ENCODE measurements around the gene PAQR4. TPM values are rescaled to one million over a fixed set of nuclear protein-coding genes. Genes with fewer than 3 reads are reported as not detected.

Gene PAQR4
- total RNA-seq, 2 donors from 2014 or later, result 30.5 to 32.0 TPM

DNA sequence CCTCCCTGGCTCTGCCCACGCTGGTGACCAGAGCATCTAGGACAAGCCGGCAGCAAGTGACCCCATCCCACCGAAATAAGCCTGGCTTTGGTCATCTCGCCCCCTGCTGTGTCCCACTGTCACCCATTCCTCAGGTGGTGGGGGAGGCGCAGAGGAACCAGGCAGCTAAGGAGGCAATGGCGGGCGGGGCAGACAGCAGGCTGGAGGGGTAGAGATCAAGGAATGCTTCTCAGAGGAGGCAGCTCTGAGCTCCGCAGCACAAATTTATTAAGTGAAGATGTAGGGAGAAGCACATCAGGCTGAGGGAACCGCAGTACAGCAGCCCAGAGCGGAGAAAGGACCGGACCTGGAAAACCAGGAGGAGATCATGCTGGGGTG, 12.6 kb upstream of the PAQR4 start:
- H3K36me3 ChIP-seq (ENCODE audit: control insufficient read depth, insufficient read depth, low read length), result no peaks in the 10 kb centered on the region
- H3K27ac ChIP-seq (ENCODE audit: low read depth, low read length), result no peak overlapping the region
- peak; percentile 53 for DNase-seq
- H3K27me3 ChIP-seq (ENCODE audit: control insufficient read depth, insufficient read depth, low read length, poor library complexity, severe bottlenecking), result no peaks in the 10 kb centered on the region
- TF ChIP-seq, protein P1, sequence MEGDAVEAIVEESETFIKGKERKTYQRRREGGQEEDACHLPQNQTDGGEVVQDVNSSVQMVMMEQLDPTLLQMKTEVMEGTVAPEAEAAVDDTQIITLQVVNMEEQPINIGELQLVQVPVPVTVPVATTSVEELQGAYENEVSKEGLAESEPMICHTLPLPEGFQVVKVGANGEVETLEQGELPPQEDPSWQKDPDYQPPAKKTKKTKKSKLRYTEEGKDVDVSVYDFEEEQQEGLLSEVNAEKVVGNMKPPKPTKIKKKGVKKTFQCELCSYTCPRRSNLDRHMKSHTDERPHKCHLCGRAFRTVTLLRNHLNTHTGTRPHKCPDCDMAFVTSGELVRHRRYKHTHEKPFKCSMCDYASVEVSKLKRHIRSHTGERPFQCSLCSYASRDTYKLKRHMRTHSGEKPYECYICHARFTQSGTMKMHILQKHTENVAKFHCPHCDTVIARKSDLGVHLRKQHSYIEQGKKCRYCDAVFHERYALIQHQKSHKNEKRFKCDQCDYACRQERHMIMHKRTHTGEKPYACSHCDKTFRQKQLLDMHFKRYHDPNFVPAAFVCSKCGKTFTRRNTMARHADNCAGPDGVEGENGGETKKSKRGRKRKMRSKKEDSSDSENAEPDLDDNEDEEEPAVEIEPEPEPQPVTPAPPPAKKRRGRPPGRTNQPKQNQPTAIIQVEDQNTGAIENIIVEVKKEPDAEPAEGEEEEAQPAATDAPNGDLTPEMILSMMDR (conservative IDR thresholded peaks at IDR 0.05), result no peak
- 89 to 91% methylated on average over 8 to 11 of the region's 11 CpGs for WGBS, 2 experiments (ENCODE audit: insufficient coverage in 1 of 2, insufficient read length in 1 of 2)
- no peak overlapping the region for H3K4me3 ChIP-seq (ENCODE audit: low read length)
- H3K9me3 ChIP-seq (ENCODE audit: control insufficient read depth, low read length), result no peaks in the 10 kb centered on the region
- H3K9ac ChIP-seq (ENCODE audit: extremely low read depth, low read length, poor library complexity, severe bottlenecking), result no peak overlapping the region
- H3K9me3 Mint-ChIP-seq, result no peaks in the 10 kb centered on the region
- H3K27me3 Mint-ChIP-seq (ENCODE audit: insufficient read depth), result no peaks in the 10 kb centered on the region
- H3K36me3 Mint-ChIP-seq (ENCODE audit: low read depth), result no peaks in the 10 kb centered on the region
- H3K4me1 Mint-ChIP-seq, result peaks cover 17% of the 10 kb centered on the region
- no peak overlapping the region for H3K4me3 Mint-ChIP-seq
- H3K27ac Mint-ChIP-seq, result peak overlapping the region; percentile 35
- H3K4me1 ChIP-seq (ENCODE audit: control insufficient read depth, insufficient read depth, low read length), result peaks cover 8% of the 10 kb centered on the region

DNA sequence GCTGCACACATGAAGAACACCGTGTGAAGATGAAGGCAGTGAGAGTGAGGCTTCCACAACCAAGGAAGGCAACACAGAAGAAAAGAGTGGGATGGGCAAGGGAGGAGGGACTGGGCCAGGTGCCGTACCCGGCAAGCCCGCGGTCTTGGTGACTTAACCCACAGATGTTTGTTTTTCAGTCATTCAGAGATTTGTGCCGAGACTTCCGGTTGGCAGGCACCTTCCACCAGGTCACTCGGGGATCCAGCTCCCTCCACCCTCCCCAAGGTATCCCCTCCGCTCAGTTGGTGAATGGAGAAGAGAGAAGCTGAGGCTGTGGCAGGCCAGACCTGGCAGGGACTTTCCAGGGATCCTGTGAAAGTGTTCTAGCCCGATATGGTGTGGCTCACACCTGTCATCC, 9.9 kb upstream of the PAQR4 start:
- no peaks in the 10 kb centered on the region for H3K36me3 Mint-ChIP-seq (ENCODE audit: low read depth)
- H3K4me3 ChIP-seq (ENCODE audit: low read length), result no peak overlapping the region
- no peak for DNase-seq
- peaks cover 3% of the 10 kb centered on the region for H3K4me1 ChIP-seq (ENCODE audit: control insufficient read depth, insufficient read depth, low read length)
- TF ChIP-seq, protein P1 (conservative IDR thresholded peaks at IDR 0.05), result no peak
- H3K9me3 ChIP-seq (ENCODE audit: control insufficient read depth, low read length), result no peaks in the 10 kb centered on the region
- peaks cover 19% of the 10 kb centered on the region for H3K27me3 Mint-ChIP-seq (ENCODE audit: insufficient read depth)
- peaks cover 15% of the 10 kb centered on the region for H3K4me1 Mint-ChIP-seq
- H3K9me3 Mint-ChIP-seq, result no peaks in the 10 kb centered on the region
- no peak overlapping the region for H3K9ac ChIP-seq (ENCODE audit: extremely low read depth, low read length, poor library complexity, severe bottlenecking)
- H3K27ac ChIP-seq (ENCODE audit: low read depth, low read length), result no peak overlapping the region
- H3K4me3 Mint-ChIP-seq, result no peak overlapping the region
- WGBS, 2 experiments (ENCODE audit: insufficient coverage in 1 of 2, insufficient read length in 1 of 2), result 84 to 95% methylated on average over 3 to 10 of the region's 10 CpGs
- H3K27me3 ChIP-seq (ENCODE audit: control insufficient read depth, insufficient read depth, low read length, poor library complexity, severe bottlenecking), result peaks cover 4% of the 10 kb centered on the region
- H3K27ac Mint-ChIP-seq, result no peak overlapping the region
- no peaks in the 10 kb centered on the region for H3K36me3 ChIP-seq (ENCODE audit: control insufficient read depth, insufficient read depth, low read length)

DNA sequence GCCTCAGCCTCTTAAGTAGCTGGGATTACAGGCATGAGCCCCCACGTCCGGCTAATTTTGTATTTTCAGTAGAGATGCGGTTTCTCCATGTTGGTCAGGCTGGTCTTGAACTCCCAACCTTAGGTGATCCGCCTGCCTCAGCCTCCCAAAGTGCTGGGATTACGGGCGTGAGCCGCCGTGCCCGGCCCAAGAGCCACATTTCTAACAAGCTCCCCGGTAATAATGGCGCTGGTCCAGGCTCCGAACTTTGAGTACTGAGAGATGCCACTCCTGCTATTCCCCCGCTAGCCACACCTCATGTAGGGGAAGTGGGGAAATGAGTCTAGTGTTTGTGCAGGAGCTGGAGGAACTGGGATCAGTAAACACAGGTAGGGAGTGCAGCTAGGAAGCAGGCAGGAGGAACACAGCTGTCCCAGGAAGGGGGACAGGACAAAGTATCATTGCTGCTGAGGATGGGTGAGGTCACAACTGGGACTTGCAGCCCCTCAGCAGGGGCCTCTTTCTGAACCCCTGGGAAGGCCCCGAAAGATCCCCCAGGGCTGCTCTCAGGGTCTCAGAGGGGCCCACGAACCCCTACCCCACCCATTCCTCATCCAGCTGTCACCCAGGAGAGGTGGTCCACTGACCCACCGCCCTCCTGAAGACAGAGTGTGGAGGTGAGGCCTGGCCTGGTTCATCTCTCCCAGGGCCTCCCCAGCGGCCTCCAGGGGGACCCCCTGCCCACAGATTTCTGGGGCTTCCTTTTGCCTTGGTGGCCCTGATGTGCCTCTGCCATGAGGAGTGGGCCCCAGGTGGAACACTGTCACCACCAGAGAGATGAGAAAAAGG, 8.8 kb upstream of the PAQR4 start:
- H3K27ac Mint-ChIP-seq, result no peak overlapping the region
- H3K9me3 Mint-ChIP-seq, result no peaks in the 10 kb centered on the region
- H3K9me3 ChIP-seq (ENCODE audit: control insufficient read depth, low read length), result no peaks in the 10 kb centered on the region
- TF ChIP-seq, protein P1 (conservative IDR thresholded peaks at IDR 0.05), result no peak
- H3K9ac ChIP-seq (ENCODE audit: extremely low read depth, low read length, poor library complexity, severe bottlenecking), result no peak overlapping the region
- H3K4me1 ChIP-seq (ENCODE audit: control insufficient read depth, insufficient read depth, low read length), result no peaks in the 10 kb centered on the region
- H3K27me3 Mint-ChIP-seq (ENCODE audit: insufficient read depth), result peaks cover 22% of the 10 kb centered on the region
- peaks cover 4% of the 10 kb centered on the region for H3K27me3 ChIP-seq (ENCODE audit: control insufficient read depth, insufficient read depth, low read length, poor library complexity, severe bottlenecking)
- H3K4me3 Mint-ChIP-seq, result no peak overlapping the region
- no peak for DNase-seq
- no peaks in the 10 kb centered on the region for H3K36me3 Mint-ChIP-seq (ENCODE audit: low read depth)
- WGBS, 2 experiments (ENCODE audit: insufficient coverage in 1 of 2, insufficient read length in 1 of 2), result 81 to 86% methylated on average over 14 to 17 of the region's 17 CpGs
- peaks cover 10% of the 10 kb centered on the region for H3K4me1 Mint-ChIP-seq
- no peak overlapping the region for H3K27ac ChIP-seq (ENCODE audit: low read depth, low read length)
- H3K36me3 ChIP-seq (ENCODE audit: control insufficient read depth, insufficient read depth, low read length), result no peaks in the 10 kb centered on the region
- no peak overlapping the region for H3K4me3 ChIP-seq (ENCODE audit: low read length)

All from endodermal cell (in vitro differentiated cells).